ENCODE data around the gene TMEM131L.

- TF ChIP-seq CTCF (optimal IDR thresholded peaks at IDR 0.05 in 1 of 3, IDR thresholded peaks at IDR 0.05 in 1 of 3, conservative IDR thresholded peaks at IDR 0.05 in 1 of 3; ENCODE audit: extremely low read depth in 1 of 3, insufficient read depth in 2 of 3, low read length in 3 of 3) (no peak), EZH2 (IDR thresholded peaks at IDR 0.05; ENCODE audit: low read length) (no peak)
Observed at GRCh38 chr4:153553819-153554170, 87.6 kb downstream of the TMEM131L start.

Data from keratinocyte (primary cell).